NCI-H2196 treated with DMSO at 0.1 percent for 48 hours (cell line): ENCODE results near the gene PDRG1.

Experiments
- DNase-seq: peaks from one replicate; lab custom pipeline; 2025; ENCODE audit not compliant: unreplicated experiment; lab: John Stamatoyannopoulos, UW

Gene PDRG1

GRCh38 chr20:31951530-31952453 lies at the start of gene PDRG1:
Gene PDRG1 (minus strand): TSS chr20:31952046. CDS start chr20:31951961, 85 bp downstream.
- peak; percentile 92 for DNase-seq

- no peak for DNase-seq
These were observed 46.4 kb upstream of the PDRG1 start for GRCh38 chr20:31998246-31998645.

GRCh38 chr20:31996996-31997395 lies 45.1 kb upstream of the PDRG1 start:
- DNase-seq: no peak

GRCh38 chr20:31992086-31992485 lies 40.2 kb upstream of the PDRG1 start:
- no peak for DNase-seq

GRCh38 chr20:31991339-31991705 lies 39.5 kb upstream of the PDRG1 start:
- no peak for DNase-seq

GRCh38 chr20:31990641-31991338 lies 38.9 kb upstream of the PDRG1 start:
- DNase-seq: no peak

GRCh38 chr20:31989030-31989645 lies 37.3 kb upstream of the PDRG1 start:
- no peak for DNase-seq

GRCh38 chr20:31988430-31989015 lies 36.7 kb upstream of the PDRG1 start:
- DNase-seq: no peak

GRCh38 chr20:31987744-31988143 lies 35.9 kb upstream of the PDRG1 start:
- DNase-seq: no peak

GRCh38 chr20:31984981-31985471 lies 33.2 kb upstream of the PDRG1 start:
- DNase-seq: no peak

GRCh38 chr20:31981784-31982183 lies 29.9 kb upstream of the PDRG1 start:
- DNase-seq: no peak

GRCh38 chr20:31979713-31980426 lies 28.0 kb upstream of the PDRG1 start:
- DNase-seq: no peak

GRCh38 chr20:31977080-31977479 lies 25.2 kb upstream of the PDRG1 start:
- no peak for DNase-seq

- DNase-seq: no peak
These were observed 24.0 kb upstream of the PDRG1 start for GRCh38 chr20:31975874-31976273.

GRCh38 chr20:31974951-31975487 lies 23.2 kb upstream of the PDRG1 start:
- no peak for DNase-seq

- DNase-seq: no peak
These were observed 22.4 kb upstream of the PDRG1 start for GRCh38 chr20:31974296-31974695.

- no peak for DNase-seq
These were observed 20.7 kb upstream of the PDRG1 start for GRCh38 chr20:31972471-31973021.

- DNase-seq: no peak
These were observed 18.1 kb upstream of the PDRG1 start for GRCh38 chr20:31969991-31970390.

GRCh38 chr20:31968291-31969126 lies 16.7 kb upstream of the PDRG1 start:
- DNase-seq: no peak
